Fibroblast of gingiva (primary cell): ENCODE measurements around the gene CACNA1D.
"Not testable (repeated sequence)": the region's sequence is repeated elsewhere in the genome, so short reads cannot be mapped to it uniquely, and the experiment has no call there.

Experiments used
- DNase-seq: peaks from one replicate; pipeline ENCODE4 v3.0.0-alpha.2; 2011; ENCODE audit warnings: low read depth

Gene CACNA1D

GRCh38 chr3:53526704-53527055 is 32.3 kb downstream of the CACNA1D start:
- DNase-seq: no peak

GRCh38 chr3:53530205-53530604 is 35.8 kb downstream of the CACNA1D start:
- no peak for DNase-seq

- DNase-seq: no peak
These were observed 37.3 kb downstream of the CACNA1D start for GRCh38 chr3:53531749-53532148.

- DNase-seq: no peak
These were observed 39.1 kb downstream of the CACNA1D start for GRCh38 chr3:53533472-53533871.

GRCh38 chr3:53534216-53534615 is 39.8 kb downstream of the CACNA1D start:
- no peak for DNase-seq

- no peak for DNase-seq
These were observed 40.4 kb downstream of the CACNA1D start for GRCh38 chr3:53534676-53535400.

GRCh38 chr3:53536282-53536681 is 41.9 kb downstream of the CACNA1D start:
- DNase-seq: no peak

- no peak for DNase-seq
These were observed 49.9 kb downstream of the CACNA1D start for GRCh38 chr3:53544357-53544756.

GRCh38 chr3:53545310-53545995 is 51.0 kb downstream of the CACNA1D start:
- no peak for DNase-seq

GRCh38 chr3:53545996-53546359 is 51.6 kb downstream of the CACNA1D start:
- DNase-seq: no peak

GRCh38 chr3:53547327-53547726 is 52.9 kb downstream of the CACNA1D start:
- DNase-seq: no peak

GRCh38 chr3:53550005-53550620 is 55.7 kb downstream of the CACNA1D start:
- no peak for DNase-seq

- no peak for DNase-seq
These were observed 56.9 kb downstream of the CACNA1D start for GRCh38 chr3:53551324-53551723.

GRCh38 chr3:53552730-53553129 is 58.3 kb downstream of the CACNA1D start:
- no peak for DNase-seq

- no peak for DNase-seq
These were observed 58.8 kb downstream of the CACNA1D start for GRCh38 chr3:53553200-53553599.

- DNase-seq: no peak
These were observed 60.2 kb downstream of the CACNA1D start for GRCh38 chr3:53554559-53555067.

GRCh38 chr3:53555068-53555588 is 60.7 kb downstream of the CACNA1D start:
- no peak for DNase-seq

GRCh38 chr3:53566461-53567145 is 72.2 kb downstream of the CACNA1D start:
- no peak for DNase-seq

GRCh38 chr3:53570081-53570480 is 75.7 kb downstream of the CACNA1D start:
- no peak for DNase-seq

GRCh38 chr3:53570709-53571108 is 76.3 kb downstream of the CACNA1D start:
- no peak for DNase-seq

GRCh38 chr3:53571264-53571663 is 76.9 kb downstream of the CACNA1D start:
- no peak for DNase-seq

- not testable (repeated sequence) for DNase-seq
These were observed 77.8 kb downstream of the CACNA1D start for GRCh38 chr3:53572184-53572583.
